ENCODE measurements around the gene HSPA9.

Gene HSPA9

DNA sequence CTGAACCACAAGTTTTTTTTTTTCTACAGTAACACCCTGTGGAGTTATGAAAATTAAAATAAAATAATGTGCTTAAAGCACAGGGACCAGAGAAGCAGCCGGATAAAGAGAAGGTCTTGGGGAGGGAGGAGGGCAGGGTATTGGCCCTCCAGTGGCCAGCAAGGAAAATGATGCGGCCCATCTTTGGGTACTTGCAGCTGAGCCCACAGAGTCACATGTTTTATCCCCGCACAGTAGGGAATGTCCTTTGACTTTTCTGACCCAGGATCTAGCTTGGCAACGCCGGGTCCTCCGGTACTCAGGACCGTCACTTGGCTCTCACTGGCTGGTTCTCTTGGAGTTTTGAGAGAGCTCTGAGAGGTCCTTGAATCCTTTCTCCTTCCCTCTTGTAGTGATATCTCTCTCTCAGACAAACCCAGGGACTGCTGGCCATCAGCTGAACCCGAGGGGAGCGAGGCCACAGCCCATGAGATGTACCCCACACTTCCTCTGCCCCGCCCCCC lies 35.3 kb upstream of the HSPA9 start:
- Histone ChIP-seq H3K27ac (no peak overlapping the region), H3K9ac (ENCODE audit: insufficient read length) (no peak overlapping the region), H3K9me3 (ENCODE audit: low read depth, low read length) (no peaks in the 10 kb centered on the region), H3K36me3 (ENCODE audit: insufficient read depth, low read length) (no peaks in the 10 kb centered on the region), H3K4me3 (no peak overlapping the region)
- DNase-seq (ENCODE audit: low read depth, low spot score), result no peak
- TF ChIP-seq FOXP2 (optimal IDR thresholded peaks at IDR 0.05; ENCODE audit: control extremely low read depth, extremely low read length, insufficient read depth) (no peak), POLR2AphosphoS5 (IDR thresholded peaks at IDR 0.05; ENCODE audit: borderline replicate concordance, low read depth, low read length) (no peak), EZH2 (IDR thresholded peaks at IDR 0.05) (no peak)

DNA sequence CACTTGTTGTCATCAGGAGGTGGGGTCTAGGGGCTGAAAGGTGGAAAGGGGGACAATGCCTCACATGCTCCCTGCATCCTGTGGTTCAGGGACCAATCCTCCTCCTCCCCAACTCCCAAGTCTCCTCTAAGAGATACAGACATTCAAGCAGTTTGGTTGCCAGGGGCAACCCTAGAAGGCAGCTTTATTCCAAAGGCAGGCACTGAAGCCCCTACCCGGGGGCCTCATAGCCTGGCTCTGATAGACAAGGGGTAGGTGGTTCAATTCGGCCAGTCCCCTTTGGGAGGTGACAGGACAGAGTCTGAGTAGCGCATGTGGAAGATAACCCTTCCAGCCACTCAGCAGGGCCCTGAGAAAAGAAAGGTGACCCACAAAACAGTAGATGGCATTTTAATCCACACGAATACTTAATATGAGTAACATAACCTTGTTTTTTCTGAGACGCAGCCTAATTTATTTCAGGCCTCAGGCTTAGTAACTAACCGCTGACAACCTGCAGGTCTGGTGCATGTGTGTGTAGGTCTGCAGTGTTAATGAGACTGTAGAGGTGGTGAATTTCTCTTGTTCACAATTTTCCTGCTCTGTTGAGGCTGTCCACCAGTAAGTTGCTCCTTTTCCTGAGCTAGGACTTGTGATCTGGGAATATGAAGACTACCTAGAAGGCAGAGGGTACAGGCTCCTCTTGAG lies 31.3 kb upstream of the HSPA9 start:
- Histone ChIP-seq H3K9me3 (ENCODE audit: low read depth, low read length) (no peaks in the 10 kb centered on the region), H3K36me3 (ENCODE audit: insufficient read depth, low read length) (no peaks in the 10 kb centered on the region), H3K9ac (ENCODE audit: insufficient read length) (no peak overlapping the region), H3K4me3 (no peak overlapping the region), H3K27ac (no peak overlapping the region)
- TF ChIP-seq EZH2 (IDR thresholded peaks at IDR 0.05) (no peak), FOXP2 (optimal IDR thresholded peaks at IDR 0.05; ENCODE audit: control extremely low read depth, extremely low read length, insufficient read depth) (no peak), POLR2AphosphoS5 (IDR thresholded peaks at IDR 0.05; ENCODE audit: borderline replicate concordance, low read depth, low read length) (no peak)
- DNase-seq (ENCODE audit: low read depth, low spot score), result no peak

DNA sequence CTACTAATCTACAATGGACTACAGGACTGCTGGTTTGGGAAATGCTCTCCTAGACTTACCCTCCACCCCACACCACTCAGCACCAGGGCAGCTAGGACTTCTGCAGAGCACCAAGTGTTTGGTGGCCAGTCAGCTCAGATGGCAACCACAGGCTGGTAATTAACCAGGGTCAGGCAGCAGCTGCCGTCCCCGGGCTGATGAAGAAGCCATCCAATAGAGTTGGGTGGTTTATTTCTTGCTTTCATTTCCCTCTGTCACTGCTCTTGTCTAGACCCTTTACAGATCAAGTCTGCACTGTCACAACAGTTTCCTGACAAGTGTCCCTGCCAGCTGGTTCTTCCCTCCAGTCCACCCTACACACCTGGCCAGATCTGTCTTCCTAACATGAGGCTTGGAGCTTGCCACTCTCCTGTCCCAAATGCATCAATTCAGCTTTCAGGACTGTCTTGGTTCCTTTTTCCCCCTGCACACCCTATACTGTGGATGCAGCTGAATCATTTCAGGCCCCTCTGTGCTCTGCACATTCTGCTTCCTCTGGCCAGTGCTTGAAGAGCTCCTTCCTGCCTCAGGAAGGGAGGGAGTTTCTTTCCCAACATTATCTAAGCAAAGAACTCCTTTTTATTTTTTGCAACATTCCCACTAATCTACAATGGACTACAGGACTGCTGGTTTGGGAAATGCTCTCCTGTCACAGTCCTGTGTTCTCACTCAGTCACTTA lies 30.2 kb upstream of the HSPA9 start:
- Histone ChIP-seq H3K4me3 (no peak overlapping the region), H3K36me3 (ENCODE audit: insufficient read depth, low read length) (no peaks in the 10 kb centered on the region), H3K9me3 (ENCODE audit: low read depth, low read length) (no peaks in the 10 kb centered on the region), H3K27ac (no peak overlapping the region), H3K9ac (ENCODE audit: insufficient read length) (no peak overlapping the region)
- no peak for TF ChIP-seq EZH2 (IDR thresholded peaks at IDR 0.05)
- no peak for TF ChIP-seq POLR2AphosphoS5 (IDR thresholded peaks at IDR 0.05; ENCODE audit: borderline replicate concordance, low read depth, low read length)
- no peak for TF ChIP-seq FOXP2 (optimal IDR thresholded peaks at IDR 0.05; ENCODE audit: control extremely low read depth, extremely low read length, insufficient read depth)
- DNase-seq (ENCODE audit: low read depth, low spot score), result no peak

DNA sequence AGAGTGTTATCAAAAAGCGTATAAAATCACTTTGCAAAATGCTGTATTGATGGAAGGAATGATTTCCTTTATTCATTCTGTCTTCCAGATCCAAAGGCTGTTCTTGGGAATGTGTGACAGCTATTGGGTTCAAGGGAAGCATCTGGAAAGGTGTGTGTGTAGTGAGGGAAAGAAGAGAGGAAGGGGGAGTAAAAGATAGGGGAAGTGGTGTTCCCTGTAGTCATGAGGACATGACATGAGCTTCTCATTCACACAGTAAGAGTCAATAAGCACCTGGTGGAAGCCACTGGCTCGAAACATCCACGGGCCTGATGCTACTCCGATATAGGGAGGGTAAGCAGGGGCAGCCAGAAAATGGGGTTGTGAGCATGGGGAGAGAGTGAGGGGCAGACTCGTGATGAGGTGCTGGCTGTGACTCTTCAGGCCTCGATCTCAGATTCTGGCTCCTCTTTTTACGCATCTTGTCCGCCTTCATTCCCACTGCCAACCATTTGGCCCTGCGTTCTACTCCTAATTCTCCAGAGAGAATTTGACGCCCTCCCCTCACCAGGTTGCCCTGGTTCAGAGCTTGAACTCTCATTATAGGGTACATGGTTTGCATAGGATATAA lies 29.1 kb upstream of the HSPA9 start:
- Histone ChIP-seq H3K9ac (ENCODE audit: insufficient read length) (no peak overlapping the region), H3K27ac (no peak overlapping the region), H3K4me3 (no peak overlapping the region), H3K36me3 (ENCODE audit: insufficient read depth, low read length) (no peaks in the 10 kb centered on the region), H3K9me3 (ENCODE audit: low read depth, low read length) (no peaks in the 10 kb centered on the region)
- TF ChIP-seq EZH2 (IDR thresholded peaks at IDR 0.05), result no peak
- TF ChIP-seq FOXP2 (optimal IDR thresholded peaks at IDR 0.05; ENCODE audit: control extremely low read depth, extremely low read length, insufficient read depth), result no peak
- TF ChIP-seq POLR2AphosphoS5 (IDR thresholded peaks at IDR 0.05; ENCODE audit: borderline replicate concordance, low read depth, low read length), result no peak
- DNase-seq (ENCODE audit: low read depth, low spot score), result no peak

DNA sequence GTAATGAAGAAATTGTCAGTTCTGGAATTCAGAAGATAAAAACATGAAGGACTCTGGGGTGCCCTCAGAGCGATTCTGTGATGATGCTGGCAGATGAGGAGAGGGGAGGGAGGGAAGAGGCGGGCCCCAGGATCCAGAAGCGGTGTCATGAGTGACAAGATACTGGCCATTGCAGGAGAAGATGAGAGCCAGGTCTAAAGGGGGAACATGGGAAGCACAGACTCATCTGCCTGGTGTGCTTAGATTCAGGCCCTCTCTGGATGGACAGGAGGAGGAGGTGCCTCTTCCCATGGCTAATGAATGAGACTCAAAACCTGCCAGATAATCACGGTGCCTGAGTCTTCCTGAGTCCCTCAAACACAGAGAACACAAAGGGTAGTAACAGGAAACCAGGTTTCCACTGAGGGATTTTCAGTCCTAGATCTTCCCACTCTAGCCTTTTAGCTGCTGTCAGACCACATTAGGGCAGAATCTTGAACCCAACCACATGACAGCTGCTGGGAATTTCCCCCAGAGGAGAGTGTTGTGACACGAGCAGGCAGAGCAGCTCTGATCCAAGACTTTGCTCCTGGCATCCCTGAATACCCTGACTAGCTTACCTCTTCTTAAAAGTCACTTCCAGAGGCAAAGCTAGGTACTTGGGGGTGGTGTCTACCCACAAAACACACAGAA lies 28.2 kb upstream of the HSPA9 start:
- Histone ChIP-seq H3K4me3 (no peak overlapping the region), H3K9ac (ENCODE audit: insufficient read length) (no peak overlapping the region), H3K9me3 (ENCODE audit: low read depth, low read length) (no peaks in the 10 kb centered on the region), H3K36me3 (ENCODE audit: insufficient read depth, low read length) (no peaks in the 10 kb centered on the region), H3K27ac (no peak overlapping the region)
- DNase-seq (ENCODE audit: low read depth, low spot score), result no peak
- TF ChIP-seq FOXP2 (optimal IDR thresholded peaks at IDR 0.05; ENCODE audit: control extremely low read depth, extremely low read length, insufficient read depth) (no peak), POLR2AphosphoS5 (IDR thresholded peaks at IDR 0.05; ENCODE audit: borderline replicate concordance, low read depth, low read length) (no peak), EZH2 (IDR thresholded peaks at IDR 0.05) (no peak)

- Histone ChIP-seq H3K27ac (no peak overlapping the region), H3K4me3 (no peak overlapping the region)
These were observed 27.3 kb upstream of the HSPA9 start for GRCh38 chr5:138602371-138603000.

DNA sequence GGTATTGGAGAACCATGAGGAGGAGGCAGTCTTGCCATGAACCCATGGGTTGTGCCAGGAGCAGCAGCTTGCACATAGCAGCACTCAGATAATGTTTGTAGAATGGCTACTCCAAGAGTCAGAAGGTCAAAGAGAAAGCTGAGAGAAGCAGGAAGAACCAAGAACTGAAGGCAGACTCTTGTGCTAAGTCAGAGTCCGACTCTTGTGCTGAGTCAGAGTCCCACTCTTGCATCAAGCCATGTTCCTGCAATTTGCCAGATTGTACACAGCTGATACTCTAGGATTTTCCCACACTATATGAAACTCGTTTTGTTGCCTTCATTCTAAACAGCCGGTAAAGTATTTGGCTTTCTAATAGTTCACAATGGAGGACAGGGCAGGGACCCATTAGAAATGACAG lies 26.2 kb upstream of the HSPA9 start:
- no peak for DNase-seq (ENCODE audit: low read depth, low spot score)
- Histone ChIP-seq H3K27ac (no peak overlapping the region), H3K9me3 (ENCODE audit: low read depth, low read length) (no peaks in the 10 kb centered on the region), H3K4me3 (no peak overlapping the region), H3K36me3 (ENCODE audit: insufficient read depth, low read length) (no peaks in the 10 kb centered on the region), H3K9ac (ENCODE audit: insufficient read length) (no peak overlapping the region)
- TF ChIP-seq EZH2 (IDR thresholded peaks at IDR 0.05) (no peak), POLR2AphosphoS5 (IDR thresholded peaks at IDR 0.05; ENCODE audit: borderline replicate concordance, low read depth, low read length) (no peak), FOXP2 (optimal IDR thresholded peaks at IDR 0.05; ENCODE audit: control extremely low read depth, extremely low read length, insufficient read depth) (no peak)

More at GRCh38 chr5:138602371-138603000, 27.3 kb upstream of the HSPA9 start:
- Histone ChIP-seq H3K9ac (ENCODE audit: insufficient read length) (no peak overlapping the region), H3K9me3 (ENCODE audit: low read depth, low read length) (no peaks in the 10 kb centered on the region), H3K36me3 (ENCODE audit: insufficient read depth, low read length) (no peaks in the 10 kb centered on the region)
- TF ChIP-seq FOXP2 (optimal IDR thresholded peaks at IDR 0.05; ENCODE audit: control extremely low read depth, extremely low read length, insufficient read depth) (no peak), EZH2 (IDR thresholded peaks at IDR 0.05) (no peak), POLR2AphosphoS5 (IDR thresholded peaks at IDR 0.05; ENCODE audit: borderline replicate concordance, low read depth, low read length) (no peak)
- DNase-seq (ENCODE audit: low read depth, low spot score), result no peak

Measured in SK-N-MC (cell line).